HUES48 (cell line): ENCODE measurements around the gene SLC12A6.

Experiments
- H3K27ac ChIP-seq: one replicate; pipeline ENCODE4 v1.7.0; 2013; ENCODE audit warnings: low read depth, low read length, inconsistent platforms
- H3K27me3 ChIP-seq: 2 replicates; pipeline ENCODE4 v1.6.1; 2013; ENCODE audit warnings: mild to moderate bottlenecking, low read length; ENCODE audit not compliant: control insufficient read depth, insufficient read depth
- H3K36me3 ChIP-seq: 2 replicates; pipeline ENCODE4 v1.6.1; 2013; ENCODE audit warnings: low read length; ENCODE audit not compliant: control insufficient read depth, insufficient read depth
- H3K4me1 ChIP-seq: 2 replicates; pipeline ENCODE4 v1.6.1; 2013; ENCODE audit warnings: mild to moderate bottlenecking, low read length; ENCODE audit not compliant: control insufficient read depth, insufficient read depth
- H3K4me3 ChIP-seq: 2 replicates; pipeline ENCODE4 v1.5.1; 2013; ENCODE audit warnings: mild to moderate bottlenecking, low read depth, low read length
- H3K9ac ChIP-seq: 2 replicates; pipeline ENCODE4 v1.6.1; 2013; ENCODE audit warnings: mild to moderate bottlenecking, low read depth, low read length, moderate library complexity
- H3K9me3 ChIP-seq: 2 replicates; pipeline ENCODE4 v1.6.1; 2013; ENCODE audit warnings: low read length; ENCODE audit not compliant: control insufficient read depth, insufficient read depth

Gene SLC12A6

DNA sequence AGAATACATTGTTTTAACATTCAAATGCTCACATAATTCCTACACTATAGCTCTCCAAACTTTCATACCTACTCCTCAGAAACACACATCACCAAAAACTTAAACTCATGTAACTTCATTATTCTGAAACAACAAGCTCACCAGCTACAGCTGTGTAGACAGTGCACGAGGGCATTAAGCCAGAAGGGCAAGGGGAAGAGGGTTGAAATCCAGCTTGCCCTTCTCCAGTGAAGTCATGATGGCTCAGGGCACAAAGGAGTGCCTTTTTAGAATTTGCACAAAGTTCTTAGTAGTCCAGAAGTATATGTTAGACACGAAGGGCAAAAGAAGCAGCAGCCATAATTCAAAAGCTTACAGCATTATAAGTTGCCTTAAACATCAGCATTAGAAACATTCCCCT lies 8.6 kb downstream of the SLC12A6 start:
- no peak overlapping the region for H3K9ac ChIP-seq
- no peaks in the 10 kb centered on the region for H3K27me3 ChIP-seq
- H3K9me3 ChIP-seq = no peaks in the 10 kb centered on the region
- H3K36me3 ChIP-seq = no peaks in the 10 kb centered on the region
- H3K4me3 ChIP-seq = no peak overlapping the region
- no peaks in the 10 kb centered on the region for H3K4me1 ChIP-seq
- H3K27ac ChIP-seq = no peak overlapping the region

- no peaks in the 10 kb centered on the region for H3K9me3 ChIP-seq
- no peaks in the 10 kb centered on the region for H3K36me3 ChIP-seq
- no peak overlapping the region for H3K27ac ChIP-seq
- no peaks in the 10 kb centered on the region for H3K27me3 ChIP-seq
- H3K4me1 ChIP-seq = no peaks in the 10 kb centered on the region
- H3K9ac ChIP-seq = no peak overlapping the region
- H3K4me3 ChIP-seq = no peak overlapping the region
Observed at GRCh38 chr15:34327906-34328305, 9.7 kb downstream of the SLC12A6 start.

DNA sequence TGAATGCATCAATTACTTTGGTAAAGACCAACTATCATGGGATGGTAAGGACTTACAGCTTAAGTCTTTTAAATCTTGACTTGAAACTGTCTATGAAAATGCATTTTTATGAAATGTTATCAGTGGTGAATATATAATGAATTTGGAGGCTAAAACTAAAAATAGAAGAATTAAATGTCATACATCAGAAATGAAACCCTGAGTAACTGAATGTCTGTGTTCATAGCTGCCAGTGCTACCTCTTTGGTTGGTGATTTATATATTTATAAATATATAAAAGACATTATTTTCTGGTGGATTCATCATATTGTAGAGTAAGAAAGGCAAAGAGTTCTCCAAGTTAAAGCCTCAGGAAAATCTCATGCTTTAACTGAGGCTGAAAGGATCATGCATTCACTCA lies 12.2 kb downstream of the SLC12A6 start:
- H3K4me3 ChIP-seq = no peak overlapping the region
- no peak overlapping the region for H3K9ac ChIP-seq
- no peak overlapping the region for H3K27ac ChIP-seq
- no peaks in the 10 kb centered on the region for H3K4me1 ChIP-seq
- no peaks in the 10 kb centered on the region for H3K9me3 ChIP-seq
- no peaks in the 10 kb centered on the region for H3K27me3 ChIP-seq
- no peaks in the 10 kb centered on the region for H3K36me3 ChIP-seq

- no peaks in the 10 kb centered on the region for H3K4me1 ChIP-seq
- no peak overlapping the region for H3K4me3 ChIP-seq
- H3K9ac ChIP-seq = no peak overlapping the region
- H3K27ac ChIP-seq = no peak overlapping the region
- no peaks in the 10 kb centered on the region for H3K27me3 ChIP-seq
- H3K9me3 ChIP-seq = no peaks in the 10 kb centered on the region
- H3K36me3 ChIP-seq = no peaks in the 10 kb centered on the region
Observed at GRCh38 chr15:34324933-34325332, 12.6 kb downstream of the SLC12A6 start.

DNA sequence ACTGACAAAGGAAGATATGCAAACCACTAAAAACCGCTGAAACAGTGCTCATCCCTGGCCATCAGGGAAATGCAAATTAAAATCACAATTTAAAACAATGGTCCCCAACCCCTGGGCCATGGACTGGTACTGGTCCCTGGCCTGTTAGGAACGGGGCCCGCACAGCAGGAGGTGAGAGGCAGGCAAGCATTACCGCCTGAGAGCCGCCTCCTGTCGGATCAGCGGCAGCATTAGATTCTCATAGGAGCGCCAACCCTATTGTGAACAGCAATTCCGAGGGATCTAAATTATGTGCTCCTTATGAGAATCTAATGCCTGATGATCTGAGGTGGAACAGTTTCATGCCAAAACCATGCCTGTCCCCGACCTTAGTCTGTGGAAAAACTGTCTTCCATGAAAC lies 14.4 kb downstream of the SLC12A6 start:
- H3K27ac ChIP-seq = no peak overlapping the region
- H3K36me3 ChIP-seq = no peaks in the 10 kb centered on the region
- no peaks in the 10 kb centered on the region for H3K27me3 ChIP-seq
- no peaks in the 10 kb centered on the region for H3K9me3 ChIP-seq
- 0 out of 2 replicates have a peak, but pooled peaks cover 6% of the 10 kb centered on the region for H3K4me1 ChIP-seq
- H3K4me3 ChIP-seq = no peak overlapping the region
- H3K9ac ChIP-seq = no peak overlapping the region

DNA sequence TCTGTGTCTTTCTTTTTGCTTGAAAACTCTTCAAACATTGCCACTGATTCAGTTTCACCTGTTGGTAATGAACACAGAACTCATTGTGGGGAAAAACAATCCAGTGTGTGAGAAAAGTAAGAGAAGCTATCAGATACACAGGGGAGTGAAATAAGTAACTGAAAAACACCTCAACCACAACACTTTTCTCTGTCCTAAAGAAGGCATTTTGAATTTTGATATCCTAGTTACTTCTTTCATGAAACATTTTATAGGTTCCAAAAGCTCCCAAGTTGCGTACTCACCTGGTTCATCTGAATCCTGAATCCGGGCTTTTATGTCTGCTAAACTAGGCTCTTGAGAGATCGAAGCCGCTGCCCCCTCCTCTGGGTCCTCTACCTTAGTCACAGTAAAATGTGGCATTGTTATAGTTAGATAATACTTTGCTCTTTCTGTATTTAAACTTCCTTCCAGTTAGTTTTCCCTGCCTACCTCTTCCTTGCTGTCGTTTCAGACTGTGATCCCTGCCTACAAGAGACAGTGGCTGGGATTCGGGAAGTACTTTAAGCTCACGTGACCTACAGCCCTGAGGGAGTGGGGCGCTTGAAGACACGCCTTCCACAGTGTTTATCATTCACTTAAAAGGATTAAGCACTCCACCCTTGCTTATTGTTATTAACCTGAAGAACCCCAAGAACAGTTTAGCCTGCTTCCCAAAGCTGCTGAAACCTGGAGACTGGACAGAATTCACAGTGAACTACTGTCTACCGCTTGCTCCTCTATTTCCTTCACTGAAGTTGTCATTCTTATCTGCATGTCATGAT lies 19.1 kb downstream of the SLC12A6 start:
- H3K36me3 ChIP-seq = no peaks in the 10 kb centered on the region
- H3K27me3 ChIP-seq = no peaks in the 10 kb centered on the region
- H3K4me1 ChIP-seq = 0 out of 2 replicates have a peak, but pooled peaks cover 8% of the 10 kb centered on the region
- peak overlapping the region; percentile 55 for H3K9ac ChIP-seq
- H3K9me3 ChIP-seq = no peaks in the 10 kb centered on the region
- H3K4me3 ChIP-seq = peak overlapping the region; percentile 65
- peak overlapping the region; percentile 17 for H3K27ac ChIP-seq

- Histone ChIP-seq H3K4me3 (no peak overlapping the region), H3K9ac (no peak overlapping the region), H3K4me1 (0 out of 2 replicates have a peak, but pooled peaks cover 8% of the 10 kb centered on the region), H3K27ac (no peak overlapping the region), H3K27me3 (no peaks in the 10 kb centered on the region), H3K36me3 (no peaks in the 10 kb centered on the region), H3K9me3 (no peaks in the 10 kb centered on the region)
Observed at GRCh38 chr15:34314491-34315490, 22.8 kb downstream of the SLC12A6 start.

DNA sequence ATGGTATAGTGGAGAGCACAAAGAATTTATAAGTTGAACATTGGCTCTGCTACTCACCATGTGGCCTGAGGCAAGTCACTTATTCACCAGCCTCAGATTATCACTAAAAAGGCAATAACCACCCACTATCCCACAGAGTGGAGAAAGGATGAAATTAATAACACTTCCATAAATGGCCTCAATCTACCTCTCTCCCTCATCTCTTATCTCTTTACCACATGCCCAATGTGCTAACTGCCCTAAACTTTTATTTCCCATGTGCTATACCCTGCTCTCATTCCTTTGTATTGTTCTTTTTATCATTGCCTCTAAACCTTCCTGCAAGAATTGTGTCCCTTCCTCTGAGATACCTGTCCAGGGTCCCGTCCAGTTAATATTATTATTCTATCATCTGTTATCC lies 26.0 kb downstream of the SLC12A6 start:
- Histone ChIP-seq H3K4me1 (no peaks in the 10 kb centered on the region), H3K9ac (no peak overlapping the region), H3K36me3 (no peaks in the 10 kb centered on the region), H3K4me3 (no peak overlapping the region), H3K27ac (no peak overlapping the region), H3K9me3 (no peaks in the 10 kb centered on the region), H3K27me3 (no peaks in the 10 kb centered on the region)

GRCh38 chr15:34304613-34305012 lies 33.0 kb downstream of the SLC12A6 start:
- H3K4me3 ChIP-seq = no peak overlapping the region
- no peak overlapping the region for H3K27ac ChIP-seq
- no peaks in the 10 kb centered on the region for H3K27me3 ChIP-seq
- H3K9ac ChIP-seq = no peak overlapping the region
- no peaks in the 10 kb centered on the region for H3K4me1 ChIP-seq
- no peaks in the 10 kb centered on the region for H3K9me3 ChIP-seq
- H3K36me3 ChIP-seq = no peaks in the 10 kb centered on the region

- Histone ChIP-seq H3K36me3 (no peaks in the 10 kb centered on the region), H3K9me3 (no peaks in the 10 kb centered on the region), H3K4me1 (no peaks in the 10 kb centered on the region), H3K4me3 (no peak overlapping the region), H3K27ac (no peak overlapping the region), H3K27me3 (no peaks in the 10 kb centered on the region), H3K9ac (no peak overlapping the region)
Observed at GRCh38 chr15:34301058-34301457, 36.5 kb downstream of the SLC12A6 start.

DNA sequence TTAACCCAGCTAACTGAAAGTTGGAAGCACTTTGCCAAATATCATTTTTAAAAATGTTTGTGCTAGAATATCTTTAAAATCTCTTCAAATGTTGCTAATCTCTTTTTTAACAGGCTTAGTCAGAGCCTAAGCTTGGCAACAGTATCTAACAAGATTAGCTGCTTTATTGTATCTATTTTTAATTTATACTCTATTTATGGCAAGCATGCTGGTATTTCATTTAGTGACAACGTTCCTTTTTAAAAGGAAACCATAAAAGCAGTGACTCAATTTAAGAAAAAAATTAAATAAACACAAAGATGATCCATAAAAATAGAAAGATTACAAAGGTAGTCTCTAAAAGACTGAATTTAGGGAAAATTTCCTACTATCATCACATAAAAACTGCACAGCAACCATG lies 40.5 kb downstream of the SLC12A6 start:
- Histone ChIP-seq H3K9me3 (no peaks in the 10 kb centered on the region), H3K4me1 (no peaks in the 10 kb centered on the region), H3K27ac (no peak overlapping the region), H3K36me3 (no peaks in the 10 kb centered on the region), H3K4me3 (no peak overlapping the region), H3K27me3 (no peaks in the 10 kb centered on the region), H3K9ac (no peak overlapping the region)
